A673 (cell line): Measurements from ENCODE around the gene PLEKHG3. TPM values are rescaled to one million over a fixed set of nuclear protein-coding genes. Genes with fewer than 3 reads are reported as not detected.

Experiments
- BruUV-seq: library from RNA; stranded (reverse); fragments of 400-500 nt; replicated peaks from 2 replicates; lab custom pipeline; 2021; lab: Mats Ljungman, UMichigan
- CTCF ChIA-PET: fragments of 300-600 bp; sonication (Branson Sonifier 250); formaldehyde crosslinking; loops from one replicate; lab custom pipeline; 2022; ENCODE audit warnings: antibody characterized with exemption; lab: Charles Lee
- POLR2A ChIA-PET: fragments of 300-600 bp; sonication (Branson Sonifier 250); formaldehyde crosslinking; loops from one replicate; lab custom pipeline; 2022; ENCODE audit warnings: antibody characterized with exemption; ENCODE audit not compliant: low non-redundant PET; lab: Charles Lee
- DNase-seq: peaks from one replicate; pipeline ENCODE4 v3.0.0-alpha.2; 2015; ENCODE audit warnings: low spot score
- H3K27ac ChIP-seq: fragments of 200-600 bp; sonication (generic); 2 replicates; pipeline ENCODE4 v1.5.1; 2016; ENCODE audit warnings: mixed run types, low read depth, mild to moderate bottlenecking, mixed read lengths, antibody characterized with exemption, low read length; ENCODE audit not compliant: poor library complexity, severe bottlenecking
- H3K27me3 ChIP-seq: fragments of 200-600 bp; sonication (generic); replicated peaks from 2 replicates; pipeline ENCODE4 v1.6.1; 2017; ENCODE audit warnings: mixed run types, low read depth, mild to moderate bottlenecking, mixed read lengths, antibody characterized with exemption, low read length; ENCODE audit not compliant: insufficient read depth, poor library complexity
- H3K36me3 ChIP-seq: fragments of 200-600 bp; sonication (generic); 2 replicates; pipeline ENCODE4 v1.6.1; 2016; ENCODE audit warnings: mixed run types, mild to moderate bottlenecking, mixed read lengths, antibody characterized with exemption, low read length; ENCODE audit not compliant: insufficient read depth, poor library complexity, severe bottlenecking
- H3K4me1 ChIP-seq: fragments of 200-600 bp; sonication (generic); 2 replicates; pipeline ENCODE4 v1.6.1; 2017; ENCODE audit warnings: mixed run types, mild to moderate bottlenecking, mixed read lengths, antibody characterized with exemption, low read length; ENCODE audit not compliant: insufficient read depth, poor library complexity, severe bottlenecking
- H3K4me3 ChIP-seq: fragments of 200-600 bp; sonication (generic); 2 replicates; pipeline ENCODE4 v1.5.1; 2016; ENCODE audit warnings: low read depth, mixed run types, mild to moderate bottlenecking, mixed read lengths, low read length; ENCODE audit not compliant: poor library complexity, severe bottlenecking
- H3K9me3 ChIP-seq: fragments of 200-600 bp; sonication (generic); 2 replicates; pipeline ENCODE4 v1.6.1; 2016; ENCODE audit warnings: mixed run types, low read depth, mild to moderate bottlenecking, mixed read lengths, antibody characterized with exemption, low read length; ENCODE audit not compliant: poor library complexity, severe bottlenecking
- CTCF ChIP-seq: fragments of 300-800, 200-600 bp; sonication (generic); conservative IDR thresholded peaks from 2 replicates; pipeline ENCODE4 v1.5.1; 2017; ENCODE audit warnings: low read depth, mild to moderate bottlenecking, antibody characterized with exemption, low read length, moderate library complexity, mixed read lengths
- EZH2 ChIP-seq: fragments of 200-600 bp; sonication (generic); IDR thresholded peaks from 2 replicates; pipeline ENCODE4 v1.6.1; 2017; ENCODE audit warnings: borderline replicate concordance, low read depth, mild to moderate bottlenecking, mixed read lengths, antibody characterized with exemption, low read length; ENCODE audit not compliant: poor library complexity, severe bottlenecking
- intact Hi-C: fragments of 100-400 bp; cut with micrococcal nuclease; formaldehyde crosslinking; loops from one replicate; pipeline ENCODE4 v1.10.0; 2022; ENCODE audit not compliant: unreplicated experiment
- total RNA-seq: library from RNA; stranded (reverse); gene quantifications from 2 replicates; pipeline ENCODE4 v1.2.3, GENCODE V29; 2021

PLEKHG3 gene
- total RNA-seq, 1 experiment from 2014 or later, result 29.6 TPM

- H3K9me3 ChIP-seq, result no peaks in the 10 kb centered on the region
- no peak for DNase-seq
- no peaks in the 10 kb centered on the region for H3K27me3 ChIP-seq
- ChIA-PET CTCF (no interaction called here), POLR2A (no interaction called here)
- intact Hi-C loops, result no loop called here
- no peaks in the 10 kb centered on the region for H3K36me3 ChIP-seq
- BruUV-seq, result no TSS peak
- no peak overlapping the region for H3K27ac ChIP-seq
- no peaks in the 10 kb centered on the region for H3K4me1 ChIP-seq
- no peak overlapping the region for H3K4me3 ChIP-seq
- TF ChIP-seq CTCF (no peak), EZH2 (no peak)
Measured at GRCh38 chr14:64682843-64683242, 21.4 kb upstream of the PLEKHG3 start.

GRCh38 chr14:64683264-64683663 lies 21.0 kb upstream of the PLEKHG3 start:
- no TSS peak for BruUV-seq
- CTCF ChIA-PET, result no interaction called here

GRCh38 chr14:64684091-64684490 lies 20.1 kb upstream of the PLEKHG3 start:
- Histone ChIP-seq H3K27me3 (no peaks in the 10 kb centered on the region), H3K4me1 (no peaks in the 10 kb centered on the region), H3K27ac (no peak overlapping the region), H3K9me3 (no peaks in the 10 kb centered on the region), H3K4me3 (no peak overlapping the region), H3K36me3 (no peaks in the 10 kb centered on the region)
- BruUV-seq, result no TSS peak
- CTCF ChIA-PET, result no interaction called here
- intact Hi-C loops, result no loop called here
- TF ChIP-seq EZH2 (no peak), CTCF (no peak)
- DNase-seq, result no peak
- POLR2A ChIA-PET, result interaction anchor here (0.7 kb wide), 1 partner anchor 54 kb away, joined by 3 read pairs; no protein-coding TSS in a partner anchor

More at GRCh38 chr14:64683264-64683663, 21.0 kb upstream of the PLEKHG3 start:
- no peak for DNase-seq
- no peak overlapping the region for H3K27ac ChIP-seq
- intact Hi-C loops, result no loop called here
- H3K27me3 ChIP-seq, result no peaks in the 10 kb centered on the region
- TF ChIP-seq EZH2, result no peak
- POLR2A ChIA-PET, result interaction anchor here (0.7 kb wide), 1 partner anchor 54 kb away, joined by 3 read pairs; no protein-coding TSS in a partner anchor
- no peaks in the 10 kb centered on the region for H3K4me1 ChIP-seq
- H3K9me3 ChIP-seq, result no peaks in the 10 kb centered on the region
- no peak overlapping the region for H3K4me3 ChIP-seq
- no peaks in the 10 kb centered on the region for H3K36me3 ChIP-seq
